HL-60 (cell line): ENCODE data around the gene MGAT5B.

Source experiments
- DNase-seq, 2 experiments: peaks; one replicate each; pipeline ENCODE4 v3.0.0-alpha.2; 2010 to 2020; ENCODE audit warnings: low read depth in 1 of 2, low spot score in 1 of 2
- H3K27ac ChIP-seq: fragments of 250-450 bp; sonication (Bioruptor Pico); replicated peaks from 2 replicates; pipeline ENCODE4 v1.5.1; 2020; ENCODE audit warnings: mild to moderate bottlenecking, moderate library complexity
- H3K27me3 ChIP-seq: fragments of 250-450 bp; sonication (Bioruptor Pico); 2 replicates; pipeline ENCODE4 v1.5.1; 2021; ENCODE audit warnings: mild to moderate bottlenecking, moderate library complexity; ENCODE audit not compliant: insufficient read depth, poor library complexity, severe bottlenecking
- H3K4me3 ChIP-seq: replicated peaks from 2 replicates; pipeline ENCODE4 v1.5.1; 2011; ENCODE audit warnings: mild to moderate bottlenecking, control low read depth, low read length; ENCODE audit not compliant: insufficient read depth
- CTCF ChIP-seq: IDR thresholded peaks from one replicate; pipeline ENCODE4 v1.5.1; 2011; ENCODE audit warnings: low read length, control low read depth, inconsistent platforms; ENCODE audit not compliant: insufficient read depth
- GABPA ChIP-seq: IDR thresholded peaks from 2 replicates; pipeline ENCODE4 v1.6.1; 2012; ENCODE audit warnings: low read depth
- POLR2AphosphoS5 ChIP-seq: IDR thresholded peaks from 2 replicates; pipeline ENCODE4 v1.6.1; 2012; ENCODE audit warnings: low read depth
- SPI1 ChIP-seq: IDR thresholded peaks from 2 replicates; pipeline ENCODE4 v1.6.1; 2012; ENCODE audit warnings: low read depth, mild to moderate bottlenecking, borderline replicate concordance
- TF ChIP-seq, protein P1 (sequence below): IDR thresholded peaks from 2 replicates; pipeline ENCODE4 v1.6.1; 2012; ENCODE audit warnings: low read depth; ENCODE audit not compliant: insufficient replicate concordance

MGAT5B gene

GRCh38 chr17:76948726-76949342 lies 80.6 kb downstream of the MGAT5B start:
- Histone ChIP-seq H3K4me3 (no peak overlapping the region), H3K27me3 (peaks cover 10% of the 10 kb centered on the region), H3K27ac (no peak overlapping the region)
- TF ChIP-seq, protein P1, sequence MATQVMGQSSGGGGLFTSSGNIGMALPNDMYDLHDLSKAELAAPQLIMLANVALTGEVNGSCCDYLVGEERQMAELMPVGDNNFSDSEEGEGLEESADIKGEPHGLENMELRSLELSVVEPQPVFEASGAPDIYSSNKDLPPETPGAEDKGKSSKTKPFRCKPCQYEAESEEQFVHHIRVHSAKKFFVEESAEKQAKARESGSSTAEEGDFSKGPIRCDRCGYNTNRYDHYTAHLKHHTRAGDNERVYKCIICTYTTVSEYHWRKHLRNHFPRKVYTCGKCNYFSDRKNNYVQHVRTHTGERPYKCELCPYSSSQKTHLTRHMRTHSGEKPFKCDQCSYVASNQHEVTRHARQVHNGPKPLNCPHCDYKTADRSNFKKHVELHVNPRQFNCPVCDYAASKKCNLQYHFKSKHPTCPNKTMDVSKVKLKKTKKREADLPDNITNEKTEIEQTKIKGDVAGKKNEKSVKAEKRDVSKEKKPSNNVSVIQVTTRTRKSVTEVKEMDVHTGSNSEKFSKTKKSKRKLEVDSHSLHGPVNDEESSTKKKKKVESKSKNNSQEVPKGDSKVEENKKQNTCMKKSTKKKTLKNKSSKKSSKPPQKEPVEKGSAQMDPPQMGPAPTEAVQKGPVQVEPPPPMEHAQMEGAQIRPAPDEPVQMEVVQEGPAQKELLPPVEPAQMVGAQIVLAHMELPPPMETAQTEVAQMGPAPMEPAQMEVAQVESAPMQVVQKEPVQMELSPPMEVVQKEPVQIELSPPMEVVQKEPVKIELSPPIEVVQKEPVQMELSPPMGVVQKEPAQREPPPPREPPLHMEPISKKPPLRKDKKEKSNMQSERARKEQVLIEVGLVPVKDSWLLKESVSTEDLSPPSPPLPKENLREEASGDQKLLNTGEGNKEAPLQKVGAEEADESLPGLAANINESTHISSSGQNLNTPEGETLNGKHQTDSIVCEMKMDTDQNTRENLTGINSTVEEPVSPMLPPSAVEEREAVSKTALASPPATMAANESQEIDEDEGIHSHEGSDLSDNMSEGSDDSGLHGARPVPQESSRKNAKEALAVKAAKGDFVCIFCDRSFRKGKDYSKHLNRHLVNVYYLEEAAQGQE, result no peak
- TF ChIP-seq CTCF (no peak), SPI1 (no peak), POLR2AphosphoS5 (no peak), GABPA (no peak)
- no peak for DNase-seq

GRCh38 chr17:76949913-76950695 lies 81.9 kb downstream of the MGAT5B start:
- H3K27me3 ChIP-seq, result peaks cover 10% of the 10 kb centered on the region
- H3K27ac ChIP-seq, result no peak overlapping the region
- TF ChIP-seq POLR2AphosphoS5, result no peak
- TF ChIP-seq GABPA, result no peak
- TF ChIP-seq CTCF, result no peak
- TF ChIP-seq SPI1, result no peak
- TF ChIP-seq, protein P1, result no peak
- DNase-seq, result no peak
- no peak overlapping the region for H3K4me3 ChIP-seq

DNA sequence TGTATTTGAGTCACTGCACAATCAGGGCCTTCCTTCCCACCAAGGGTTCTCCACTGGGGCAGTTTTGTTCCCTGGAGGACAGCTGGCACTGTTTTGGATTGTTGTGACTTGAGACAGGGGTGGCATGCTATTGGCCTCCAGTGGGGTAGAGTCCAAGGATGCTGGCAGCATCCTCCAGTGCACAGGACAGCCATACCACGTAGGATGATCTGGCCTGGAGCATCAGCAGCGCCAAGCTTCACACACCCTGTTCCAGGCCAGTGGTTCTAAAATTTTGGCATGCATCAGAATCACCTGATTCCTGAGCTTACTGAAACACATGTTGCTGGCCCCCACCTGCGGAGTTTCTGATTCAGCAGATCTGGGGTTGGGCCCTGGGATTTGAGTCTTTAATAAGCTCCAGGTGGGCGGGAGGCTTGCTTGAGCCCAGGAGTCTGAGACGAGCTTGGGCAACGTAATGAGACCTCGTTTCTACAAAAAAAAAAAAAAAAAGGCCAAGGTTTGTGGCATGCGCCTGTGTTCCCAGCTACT lies 83.2 kb downstream of the MGAT5B start:
- no peak for TF ChIP-seq GABPA
- TF ChIP-seq CTCF, result no peak
- TF ChIP-seq SPI1, result no peak
- TF ChIP-seq, protein P1, result no peak
- no peak for TF ChIP-seq POLR2AphosphoS5
- peaks cover 10% of the 10 kb centered on the region for H3K27me3 ChIP-seq
- no peak overlapping the region for H3K27ac ChIP-seq
- no peak for DNase-seq
- no peak overlapping the region for H3K4me3 ChIP-seq
